Measurements from ENCODE around the gene EPN1.

EPN1 gene

GRCh38 chr19:55667511-55667910 lies 7.5 kb upstream of the EPN1 start:
- Histone ChIP-seq H3K79me2 (ENCODE audit: insufficient read depth, low read length) (no peaks in the 10 kb centered on the region), H2AFZ (ENCODE audit: low read length) (no peak overlapping the region), H3K4me3 (ENCODE audit: low read depth, low read length, poor library complexity, severe bottlenecking) (no peak overlapping the region), H3K9ac (ENCODE audit: low read length) (no peak overlapping the region), H3K4me1 (ENCODE audit: insufficient read depth, low read length, severe bottlenecking) (peaks cover 8% of the 10 kb centered on the region), H3K9me2 (ENCODE audit: low read depth, low read length) (no peaks in the 10 kb centered on the region), H3K27ac (ENCODE audit: low read depth, low read length, poor library complexity, severe bottlenecking) (no peak overlapping the region), H4K20me1 (ENCODE audit: insufficient read depth, low read length) (no peaks in the 10 kb centered on the region), H3F3A (ENCODE audit: insufficient read depth, low read length) (no peaks in the 10 kb centered on the region), H3K36me3 (ENCODE audit: insufficient read depth, low read length) (peaks cover 98% of the 10 kb centered on the region), H3K4me2 (ENCODE audit: low read length) (no peak overlapping the region), H3K27me3 (ENCODE audit: insufficient read depth, low read length) (no peaks in the 10 kb centered on the region), H3K9me3 (ENCODE audit: low read length) (no peaks in the 10 kb centered on the region)
- TF ChIP-seq CTCF (IDR thresholded peaks at IDR 0.05; ENCODE audit: low read length) (no peak), EZH2 (IDR thresholded peaks at IDR 0.05; ENCODE audit: borderline replicate concordance, low read length) (no peak)

DNA sequence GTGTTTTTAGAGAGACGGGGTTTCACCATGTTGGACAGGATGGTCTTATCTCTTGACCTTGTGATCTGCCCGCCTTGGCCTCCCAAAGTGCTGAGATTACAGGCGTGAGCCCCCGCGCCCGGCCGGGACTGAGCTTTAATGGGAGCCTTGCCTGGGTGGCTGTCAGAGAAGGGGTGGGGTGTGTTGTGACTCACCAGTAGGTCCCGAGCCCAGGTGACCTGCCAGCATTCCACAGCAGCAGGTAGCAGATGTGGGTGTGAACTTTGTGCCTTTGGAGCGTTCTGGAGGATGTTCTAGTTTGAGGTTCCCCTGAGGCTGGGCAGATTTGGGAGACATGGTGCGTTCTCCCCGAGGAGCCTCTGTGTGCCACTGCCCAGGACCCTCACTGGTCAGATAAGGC lies 7.1 kb upstream of the EPN1 start:
- Histone ChIP-seq H3K27me3 (ENCODE audit: insufficient read depth, low read length) (no peaks in the 10 kb centered on the region), H4K20me1 (ENCODE audit: insufficient read depth, low read length) (no peaks in the 10 kb centered on the region), H3F3A (ENCODE audit: insufficient read depth, low read length) (no peaks in the 10 kb centered on the region), H3K9me2 (ENCODE audit: low read depth, low read length) (no peaks in the 10 kb centered on the region), H3K79me2 (ENCODE audit: insufficient read depth, low read length) (no peaks in the 10 kb centered on the region), H3K36me3 (ENCODE audit: insufficient read depth, low read length) (peaks cover 98% of the 10 kb centered on the region), H2AFZ (ENCODE audit: low read length) (no peak overlapping the region), H3K9me3 (ENCODE audit: low read length) (no peaks in the 10 kb centered on the region), H3K4me2 (ENCODE audit: low read length) (no peak overlapping the region), H3K9ac (ENCODE audit: low read length) (no peak overlapping the region), H3K27ac (ENCODE audit: low read depth, low read length, poor library complexity, severe bottlenecking) (no peak overlapping the region), H3K4me1 (ENCODE audit: insufficient read depth, low read length, severe bottlenecking) (peaks cover 9% of the 10 kb centered on the region), H3K4me3 (ENCODE audit: low read depth, low read length, poor library complexity, severe bottlenecking) (no peak overlapping the region)
- TF ChIP-seq CTCF (IDR thresholded peaks at IDR 0.05; ENCODE audit: low read length) (no peak), EZH2 (IDR thresholded peaks at IDR 0.05; ENCODE audit: borderline replicate concordance, low read length) (no peak)

GRCh38 chr19:55668603-55669348 lies 6.2 kb upstream of the EPN1 start:
- no peaks in the 10 kb centered on the region for H3K9me2 ChIP-seq (ENCODE audit: low read depth, low read length)
- H3K4me2 ChIP-seq (ENCODE audit: low read length) = no peak overlapping the region
- no peaks in the 10 kb centered on the region for H3K9me3 ChIP-seq (ENCODE audit: low read length)
- H3K9ac ChIP-seq (ENCODE audit: low read length) = no peak overlapping the region
- peaks cover 98% of the 10 kb centered on the region for H3K36me3 ChIP-seq (ENCODE audit: insufficient read depth, low read length)
- H3K79me2 ChIP-seq (ENCODE audit: insufficient read depth, low read length) = no peaks in the 10 kb centered on the region
- no peaks in the 10 kb centered on the region for H3F3A ChIP-seq (ENCODE audit: insufficient read depth, low read length)
- no peaks in the 10 kb centered on the region for H3K27me3 ChIP-seq (ENCODE audit: insufficient read depth, low read length)
- no peak overlapping the region for H3K27ac ChIP-seq (ENCODE audit: low read depth, low read length, poor library complexity, severe bottlenecking)
- H2AFZ ChIP-seq (ENCODE audit: low read length) = no peak overlapping the region
- H3K4me1 ChIP-seq (ENCODE audit: insufficient read depth, low read length, severe bottlenecking) = peaks cover 18% of the 10 kb centered on the region
- TF ChIP-seq EZH2 (IDR thresholded peaks at IDR 0.05; ENCODE audit: borderline replicate concordance, low read length) (no peak), CTCF (IDR thresholded peaks at IDR 0.05; ENCODE audit: low read length) (no peak)
- H3K4me3 ChIP-seq (ENCODE audit: low read depth, low read length, poor library complexity, severe bottlenecking) = no peak overlapping the region
- H4K20me1 ChIP-seq (ENCODE audit: insufficient read depth, low read length) = no peaks in the 10 kb centered on the region

Data from OCI-LY1 (cell line).